A549 (cell line): ENCODE data around the gene HMCN1. TPM values are rescaled to one million over a fixed set of nuclear protein-coding genes. Genes with fewer than 3 reads are reported as not detected.

ENCODE experiments used
- ATAC-seq, 2 experiments: fragments of 200-7000 bp in 1 of 2; fragments of >200 bp in 1 of 2; cut with Nextera tagmentation in 1 of 2; cut with Tn5 transposase in 1 of 2; 3 replicates each; pipeline versions ENCODE4 v1.8.0 to v1.9.1; 2018 to 2020; ENCODE audit warnings: mild to moderate bottlenecking in 1 of 2, moderate library complexity in 1 of 2
- CTCF ChIA-PET: fragments of 300-600 bp; sonication (Branson Sonifier 250); formaldehyde crosslinking; extraction: SDS; loops from one replicate; lab custom pipeline; 2021; ENCODE audit warnings: antibody characterized with exemption, inconsistent platforms; lab: Yijun Ruan, JAX
- POLR2A ChIA-PET: fragments of 350-600 bp; formaldehyde crosslinking; extraction: SDS; loops from one replicate; lab custom pipeline; 2021; ENCODE audit warnings: antibody characterized with exemption, inconsistent platforms; lab: Yijun Ruan, JAX
- DNase-seq, 2 experiments: peaks; one replicate each; pipeline versions ENCODE4 v3.0.0 to v3.0.0-alpha.2; 2011 to 2016; ENCODE audit warnings: low read depth in 1 of 2, low spot score in 1 of 2
- FAIRE-seq: peaks from 2 replicates; lab custom pipeline; 2011; peaks lifted over from hg19 to GRCh38; lab: Jason Lieb, UNC
- H3K27ac ChIP-seq, 2 experiments: fragments of >200 bp; sonication (Bioruptor Twin); formaldehyde crosslinking; 3 replicates each; pipeline ENCODE4 v1.5.1; 2016 to 2017
- H3K4me1 ChIP-seq: fragments of >200 bp; sonication (Bioruptor Twin); formaldehyde crosslinking; 3 replicates; pipeline ENCODE4 v1.6.1; 2016
- H3K4me2 ChIP-seq: fragments of >200 bp; sonication (Bioruptor Twin); formaldehyde crosslinking; 3 replicates; pipeline ENCODE4 v1.6.1; 2016
- H3K4me3 ChIP-seq: fragments of >200 bp; sonication (Bioruptor Twin); formaldehyde crosslinking; 3 replicates; pipeline ENCODE4 v1.5.1; 2016
- H3K9me3 ChIP-seq: fragments of >200 bp; sonication (Bioruptor Twin); formaldehyde crosslinking; 3 replicates; pipeline ENCODE4 v1.6.1; 2016
- BHLHE40 ChIP-seq: IDR thresholded peaks from 2 replicates; pipeline ENCODE4 v1.6.1; 2012; ENCODE audit warnings: low read depth, low read length, inconsistent platforms
- CBX2 ChIP-seq: fragments of 200-600 bp; sonication (generic); IDR thresholded peaks from 2 replicates; pipeline ENCODE4 v1.6.1; 2016; ENCODE audit warnings: low read depth, mild to moderate bottlenecking, borderline replicate concordance
- CBX8 ChIP-seq: fragments of 200-600 bp; sonication (generic); IDR thresholded peaks from 2 replicates; pipeline ENCODE4 v1.6.1; 2016
- E2F6 ChIP-seq: IDR thresholded peaks from 2 replicates; pipeline ENCODE4 v1.6.1; 2012; ENCODE audit warnings: low read depth, borderline replicate concordance
- EHF ChIP-seq: fragments of 250-450 bp; sonication (Bioruptor Pico); IDR thresholded peaks from 2 replicates; pipeline ENCODE4 v1.5.0; 2020; ENCODE audit warnings: mild to moderate bottlenecking
- ELK1 ChIP-seq: fragments of 150-350 bp; IDR thresholded peaks from 2 replicates; pipeline ENCODE4 v1.6.1; 2014; ENCODE audit warnings: low read depth, mild to moderate bottlenecking, low read length
- EP300 ChIP-seq, 2 experiments: fragments of >200 bp; sonication (Bioruptor Twin); formaldehyde crosslinking; IDR thresholded peaks; 2 replicates in 1 of 2; 3 replicates in 1 of 2; pipeline ENCODE4 v1.6.1; 2016 to 2017
- FOSL2 ChIP-seq, 2 experiments: fragments of 450-650 bp in 1 of 2; fragments of >200 bp in 1 of 2; sonication (Bioruptor Twin) in 1 of 2; formaldehyde crosslinking; IDR thresholded peaks; 2 replicates each; pipeline versions ENCODE4 v1.5.0 to v1.6.1; 2016 to 2020; ENCODE audit warnings: mild to moderate bottlenecking in 1 of 2, moderate library complexity in 1 of 2
- FOXS1 ChIP-seq: fragments of 250-450 bp; sonication (Bioruptor Pico); IDR thresholded peaks from 2 replicates; pipeline ENCODE4 v1.5.0; 2020; ENCODE audit warnings: mild to moderate bottlenecking, moderate library complexity
- GATA3 ChIP-seq: IDR thresholded peaks from 2 replicates; pipeline ENCODE4 v1.6.1; 2012; ENCODE audit warnings: borderline replicate concordance
- HDAC2 ChIP-seq: fragments of 200-600 bp; sonication (generic); IDR thresholded peaks from 2 replicates; pipeline ENCODE4 v1.6.1; 2016
- HEYL ChIP-seq: fragments of 250-450 bp; sonication (Bioruptor Pico); IDR thresholded peaks from 2 replicates; pipeline ENCODE4 v1.8.0; 2021; ENCODE audit warnings: mild to moderate bottlenecking, moderate library complexity
- HOXA7 ChIP-seq: fragments of 250-450 bp; sonication (Bioruptor Pico); IDR thresholded peaks from 2 replicates; pipeline ENCODE4 v1.5.0; 2020; ENCODE audit warnings: mild to moderate bottlenecking, moderate library complexity
- HOXB13 ChIP-seq: fragments of 250-450 bp; sonication (Bioruptor Pico); IDR thresholded peaks from 2 replicates; pipeline ENCODE4 v1.5.0; 2020; ENCODE audit warnings: low read depth, mild to moderate bottlenecking, moderate library complexity
- HOXB5 ChIP-seq: fragments of 250-450 bp; sonication (Bioruptor Pico); IDR thresholded peaks from 2 replicates; pipeline ENCODE4 v1.5.0; 2020; ENCODE audit warnings: mild to moderate bottlenecking, moderate library complexity
- JUNB ChIP-seq: fragments of >200 bp; sonication (Bioruptor Twin); formaldehyde crosslinking; IDR thresholded peaks from 2 replicates; pipeline ENCODE4 v1.6.1; 2016
- KDM1A ChIP-seq: fragments of 200-600 bp; sonication (generic); IDR thresholded peaks from 2 replicates; pipeline ENCODE4 v1.6.1; 2016; ENCODE audit warnings: low read depth, mild to moderate bottlenecking
- MAZ ChIP-seq: fragments of 150-350 bp; IDR thresholded peaks from 2 replicates; pipeline ENCODE4 v1.6.1; 2014; ENCODE audit warnings: antibody characterized with exemption, low read depth, low read length, borderline replicate concordance
- MYC ChIP-seq: IDR thresholded peaks from 2 replicates; pipeline ENCODE4 v1.6.1; 2012; ENCODE audit warnings: mild to moderate bottlenecking, inconsistent platforms, low read length, improper control_type of control experiment, borderline replicate concordance
- NFE2L2 ChIP-seq: fragments of 150-350 bp; conservative IDR thresholded peaks from 2 replicates; pipeline ENCODE4 v1.6.1; 2014; ENCODE audit warnings: low read length
- NPAS2 ChIP-seq: fragments of 250-450 bp; sonication (Bioruptor Pico); IDR thresholded peaks from 2 replicates; pipeline ENCODE4 v1.8.0; 2022; ENCODE audit warnings: mild to moderate bottlenecking, moderate library complexity, borderline replicate concordance
- POLR2A ChIP-seq: IDR thresholded peaks from 2 replicates; pipeline ENCODE4 v1.6.1; 2012; ENCODE audit warnings: mild to moderate bottlenecking, low read length
- RAD21 ChIP-seq, 2 experiments: fragments of >200 bp in 1 of 2; sonication (Bioruptor Twin) in 1 of 2; formaldehyde crosslinking in 1 of 2; IDR thresholded peaks in 1 of 2; conservative IDR thresholded peaks in 1 of 2; 2 replicates in 1 of 2; 3 replicates in 1 of 2; pipeline ENCODE4 v1.6.1; 2012 to 2018; ENCODE audit warnings: inconsistent platforms in 1 of 2
- RNF2 ChIP-seq: fragments of 200-600 bp; sonication (generic); IDR thresholded peaks from 2 replicates; pipeline ENCODE4 v1.6.1; 2016; ENCODE audit warnings: low read depth, mild to moderate bottlenecking, antibody characterized with exemption, moderate library complexity, borderline replicate concordance
- ZC3H11A ChIP-seq: fragments of 450-650 bp; IDR thresholded peaks from 2 replicates; pipeline ENCODE4 v1.6.1; 2014; ENCODE audit warnings: antibody characterized with exemption, mild to moderate bottlenecking
- ZNF302 ChIP-seq: fragments of 250-450 bp; sonication (Bioruptor Pico); IDR thresholded peaks from 2 replicates; pipeline ENCODE4 v1.9.0; 2021; ENCODE audit warnings: inconsistent platforms, mild to moderate bottlenecking, moderate library complexity
- ZSCAN20 ChIP-seq: fragments of 250-450 bp; sonication (Bioruptor Pico); IDR thresholded peaks from 2 replicates; pipeline ENCODE4 v1.8.0; 2022; ENCODE audit warnings: mild to moderate bottlenecking, moderate library complexity
- WGBS: methylation state at CpG from one replicate; pipeline ENCODE4 v1.1.6; 2017; ENCODE audit errors: missing lambda C conversion rate; 5-methylcytosine and 5-hydroxymethylcytosine counted together
- polyA plus RNA-seq, 4 experiments: library from polyadenylated mRNA; depleted of rRNA in 3 of 4; stranded (reverse); fragments of >200 nt; fragmentation: RNase III in 1 of 4; extraction: RNeasy Plus Mini Kit Qiagen cat#74134 plus additional on column Dnase treatment in 1 of 4; gene quantifications; 2 replicates in 3 of 4; 3 replicates in 1 of 4; pipeline ENCODE4 v1.2.3, GENCODE V29; 2011 to 2017
- TF ChIP-seq, protein P1 (sequence below): fragments of 450-650 bp; IDR thresholded peaks from 2 replicates; pipeline ENCODE4 v1.6.1; 2014; ENCODE audit warnings: antibody characterized with exemption
- TF ChIP-seq, protein P2 (sequence below): fragments of >200 bp; sonication (Bioruptor Twin); formaldehyde crosslinking; IDR thresholded peaks from 2 replicates; pipeline ENCODE4 v1.6.1; 2016
- TF ChIP-seq, protein P3 (sequence below): fragments of 250-450 bp; sonication (Bioruptor Pico); IDR thresholded peaks from 2 replicates; pipeline ENCODE4 v1.5.0; 2020; ENCODE audit warnings: low read depth, mild to moderate bottlenecking, moderate library complexity
- TF ChIP-seq, protein P4 (sequence below): fragments of >200 bp; sonication (Bioruptor Twin); formaldehyde crosslinking; IDR thresholded peaks from 3 replicates; pipeline ENCODE4 v1.6.1; 2016
- TF ChIP-seq, protein P5 (sequence below): IDR thresholded peaks from 2 replicates; pipeline ENCODE4 v1.6.1; 2012

HMCN1 gene
- polyA plus RNA-seq, 2 of the 4 experiments (the other 2 are of a cell fraction): 0.03 to 0.06 TPM

DNA sequence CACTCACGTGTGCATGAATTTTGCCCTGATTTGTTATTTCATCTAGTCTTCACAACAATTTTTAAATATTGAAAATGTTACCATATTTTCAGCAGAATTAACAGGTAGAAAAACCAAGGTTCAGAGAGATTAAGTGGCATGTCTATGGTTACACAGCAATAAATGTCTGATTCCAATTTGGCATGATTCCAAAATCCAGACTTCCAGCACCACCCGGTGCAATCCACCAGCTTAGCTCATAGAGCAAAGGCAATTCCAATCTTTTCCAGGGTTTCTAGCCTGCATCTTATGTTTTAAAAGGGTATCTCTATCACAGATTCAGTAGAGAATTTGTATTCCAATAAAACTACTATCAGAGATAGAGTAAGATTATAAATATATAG lies 479.0 kb downstream of the HMCN1 start:
- 74% methylated on average over 2 of the region's 2 CpGs for WGBS
- no peak overlapping the region for H3K4me3 ChIP-seq
- ChIA-PET CTCF (interaction anchor here (0.6 to 2.8 kb wide), 9 partner anchors 10 to 493 kb away, joined by 3 to 17 read pairs (median 8); no protein-coding TSS in a partner anchor), POLR2A (no interaction called here)
- no peaks in the 10 kb centered on the region; the same call in 2 of the 3 replicates for H3K4me1 ChIP-seq
- TF ChIP-seq NFE2L2 (no peak), HOXB13 (CRISPR knock-in tag) (no peak), EHF (CRISPR knock-in tag) (no peak), HDAC2 (no peak), CBX2 (no peak), JUNB (no peak), RAD21 (conservative IDR thresholded peaks at IDR 0.05 in 1 of 2, IDR thresholded peaks at IDR 0.05 in 1 of 2) (no peak), ELK1 (no peak), ZC3H11A (no peak), ZNF302 (CRISPR knock-in tag) (no peak), HOXA7 (no peak), BHLHE40 (no peak), ZSCAN20 (CRISPR knock-in tag) (no peak), KDM1A (no peak)
- TF ChIP-seq, protein P1, sequence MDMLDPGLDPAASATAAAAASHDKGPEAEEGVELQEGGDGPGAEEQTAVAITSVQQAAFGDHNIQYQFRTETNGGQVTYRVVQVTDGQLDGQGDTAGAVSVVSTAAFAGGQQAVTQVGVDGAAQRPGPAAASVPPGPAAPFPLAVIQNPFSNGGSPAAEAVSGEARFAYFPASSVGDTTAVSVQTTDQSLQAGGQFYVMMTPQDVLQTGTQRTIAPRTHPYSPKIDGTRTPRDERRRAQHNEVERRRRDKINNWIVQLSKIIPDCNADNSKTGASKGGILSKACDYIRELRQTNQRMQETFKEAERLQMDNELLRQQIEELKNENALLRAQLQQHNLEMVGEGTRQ: no peak
- TF ChIP-seq, protein P2, sequence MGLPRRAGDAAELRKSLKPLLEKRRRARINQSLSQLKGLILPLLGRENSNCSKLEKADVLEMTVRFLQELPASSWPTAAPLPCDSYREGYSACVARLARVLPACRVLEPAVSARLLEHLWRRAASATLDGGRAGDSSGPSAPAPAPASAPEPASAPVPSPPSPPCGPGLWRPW: no peak
- TF ChIP-seq, protein P3, sequence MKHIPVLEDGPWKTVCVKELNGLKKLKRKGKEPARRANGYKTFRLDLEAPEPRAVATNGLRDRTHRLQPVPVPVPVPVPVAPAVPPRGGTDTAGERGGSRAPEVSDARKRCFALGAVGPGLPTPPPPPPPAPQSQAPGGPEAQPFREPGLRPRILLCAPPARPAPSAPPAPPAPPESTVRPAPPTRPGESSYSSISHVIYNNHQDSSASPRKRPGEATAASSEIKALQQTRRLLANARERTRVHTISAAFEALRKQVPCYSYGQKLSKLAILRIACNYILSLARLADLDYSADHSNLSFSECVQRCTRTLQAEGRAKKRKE (CRISPR knock-in tag): no peak
- no peaks in the 10 kb centered on the region for H3K9me3 ChIP-seq
- H3K4me2 ChIP-seq: no peak overlapping the region
- ATAC-seq (no peak), DNase-seq (no peak), FAIRE-seq (no peak)
- no peak overlapping the region for H3K27ac ChIP-seq

DNA sequence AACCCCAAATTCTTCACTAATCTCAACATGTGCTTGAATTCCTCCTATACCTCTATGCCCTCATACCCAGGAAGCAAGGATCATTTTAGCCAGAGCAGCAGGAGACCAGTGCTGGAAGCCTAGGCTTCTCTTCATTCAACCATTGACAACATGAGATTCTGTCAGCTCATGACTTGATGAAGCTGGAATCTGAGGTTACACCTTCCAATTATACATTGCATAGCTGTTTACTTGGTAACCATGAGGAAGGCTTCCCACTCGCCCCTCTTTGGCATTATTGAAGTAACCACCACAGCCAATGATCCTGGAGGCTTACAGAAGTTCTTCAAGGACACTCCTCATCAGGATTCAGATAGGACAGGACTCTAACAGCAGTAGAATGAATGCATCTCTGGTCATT lies 480.6 kb downstream of the HMCN1 start:
- TF ChIP-seq CBX2: no peak
- TF ChIP-seq CBX8: no peak
- TF ChIP-seq HEYL: no peak
- TF ChIP-seq EP300 (IDR thresholded peaks at IDR 0.05): no peak
- FAIRE-seq: no peak
- 27% methylated on average over 1 of the region's 1 CpG for WGBS
- ChIA-PET POLR2A (no interaction called here), CTCF (interaction anchor here (0.9 to 2.8 kb wide), 6 partner anchors 9 to 494 kb away, joined by 3 to 17 read pairs (median 6); no protein-coding TSS in a partner anchor)
- Histone ChIP-seq H3K4me3 (no peak overlapping the region), H3K9me3 (no peaks in the 10 kb centered on the region), H3K4me2 (no peak overlapping the region), H3K4me1 (no peaks in the 10 kb centered on the region), H3K27ac (no peak overlapping the region)
- no peak for DNase-seq
- no peak for ATAC-seq

GRCh38 chr1:186215636-186216035 lies 481.4 kb downstream of the HMCN1 start:
- H3K4me2 ChIP-seq: no peak overlapping the region
- H3K4me3 ChIP-seq: no peak overlapping the region
- ATAC-seq: no peak
- POLR2A ChIA-PET: no interaction called here
- no peaks in the 10 kb centered on the region for H3K4me1 ChIP-seq
- no peak overlapping the region for H3K27ac ChIP-seq
- no peak for FAIRE-seq
- H3K9me3 ChIP-seq: no peaks in the 10 kb centered on the region
- DNase-seq: no peak
- CTCF ChIA-PET: interaction anchor here (0.9 to 2.8 kb wide), 4 partner anchors 8 to 495 kb away, joined by 3 to 17 read pairs (median 6); no protein-coding TSS in a partner anchor
- TF ChIP-seq RNF2 (no peak), MYC (no peak), HOXB13 (CRISPR knock-in tag) (no peak), HOXA7 (no peak), GATA3 (no peak), HOXB5 (CRISPR knock-in tag) (no peak), NPAS2 (CRISPR knock-in tag) (no peak), E2F6 (no peak), FOSL2 (IDR thresholded peaks at IDR 0.05) (no peak), FOSL2 (CRISPR knock-in tag; IDR thresholded peaks at IDR 0.05) (no peak), HEYL (no peak), MAZ (no peak), FOXS1 (CRISPR knock-in tag) (no peak), POLR2A (no peak)
- TF ChIP-seq, protein P4, sequence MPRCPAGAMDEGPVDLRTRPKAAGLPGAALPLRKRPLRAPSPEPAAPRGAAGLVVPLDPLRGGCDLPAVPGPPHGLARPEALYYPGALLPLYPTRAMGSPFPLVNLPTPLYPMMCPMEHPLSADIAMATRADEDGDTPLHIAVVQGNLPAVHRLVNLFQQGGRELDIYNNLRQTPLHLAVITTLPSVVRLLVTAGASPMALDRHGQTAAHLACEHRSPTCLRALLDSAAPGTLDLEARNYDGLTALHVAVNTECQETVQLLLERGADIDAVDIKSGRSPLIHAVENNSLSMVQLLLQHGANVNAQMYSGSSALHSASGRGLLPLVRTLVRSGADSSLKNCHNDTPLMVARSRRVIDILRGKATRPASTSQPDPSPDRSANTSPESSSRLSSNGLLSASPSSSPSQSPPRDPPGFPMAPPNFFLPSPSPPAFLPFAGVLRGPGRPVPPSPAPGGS: no peak
- TF ChIP-seq, protein P5, sequence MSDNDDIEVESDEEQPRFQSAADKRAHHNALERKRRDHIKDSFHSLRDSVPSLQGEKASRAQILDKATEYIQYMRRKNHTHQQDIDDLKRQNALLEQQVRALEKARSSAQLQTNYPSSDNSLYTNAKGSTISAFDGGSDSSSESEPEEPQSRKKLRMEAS: no peak
